C4-2B (cell line): ENCODE measurements around the gene DNAAF5.

ENCODE experiments used
- H3K27ac ChIP-seq: fragments of 450-650 bp; 2 replicates; pipeline ENCODE4 v1.5.1; 2017
- ZFX ChIP-seq: fragments of 450-650 bp; IDR thresholded peaks from 2 replicates; pipeline ENCODE4 v1.6.1; 2017
- TF ChIP-seq, protein P1 (sequence below): fragments of 450-650 bp; conservative IDR thresholded peaks from 2 replicates; pipeline ENCODE4 v1.5.1; 2017; ENCODE audit warnings: mild to moderate bottlenecking

DNAAF5 gene

DNA sequence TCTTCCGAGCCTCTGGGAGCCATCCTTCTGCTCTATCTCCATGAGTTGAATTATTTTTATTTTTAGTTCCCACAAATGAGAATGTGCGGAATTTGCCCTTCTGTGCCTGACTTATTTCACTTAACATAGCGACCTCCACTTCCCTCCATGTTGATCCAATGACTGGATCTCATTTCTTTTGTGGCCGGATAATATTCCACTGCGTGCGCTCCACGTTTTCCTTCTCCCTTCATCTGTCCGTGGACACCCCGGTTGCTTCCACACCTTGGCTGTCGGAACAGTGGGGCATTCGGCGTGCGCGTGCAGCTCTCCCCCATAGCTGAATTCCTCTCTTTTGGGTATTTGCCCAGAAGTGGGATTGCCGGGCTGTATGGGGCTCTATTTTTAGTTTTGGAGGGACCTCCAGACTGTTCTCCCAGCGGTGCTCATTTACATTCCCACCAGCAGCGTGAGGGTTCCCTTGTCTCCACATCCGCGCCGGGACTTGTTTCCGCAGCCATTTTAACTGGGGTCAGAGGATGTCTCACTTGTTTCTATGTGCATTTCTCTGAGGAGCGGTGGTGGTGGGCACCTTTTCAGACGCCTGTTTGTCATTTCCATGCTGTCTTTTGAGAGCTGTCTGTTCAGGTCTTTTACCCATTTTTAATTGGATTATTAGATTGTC is 54.8 kb downstream of the DNAAF5 start:
- TF ChIP-seq, protein P1, sequence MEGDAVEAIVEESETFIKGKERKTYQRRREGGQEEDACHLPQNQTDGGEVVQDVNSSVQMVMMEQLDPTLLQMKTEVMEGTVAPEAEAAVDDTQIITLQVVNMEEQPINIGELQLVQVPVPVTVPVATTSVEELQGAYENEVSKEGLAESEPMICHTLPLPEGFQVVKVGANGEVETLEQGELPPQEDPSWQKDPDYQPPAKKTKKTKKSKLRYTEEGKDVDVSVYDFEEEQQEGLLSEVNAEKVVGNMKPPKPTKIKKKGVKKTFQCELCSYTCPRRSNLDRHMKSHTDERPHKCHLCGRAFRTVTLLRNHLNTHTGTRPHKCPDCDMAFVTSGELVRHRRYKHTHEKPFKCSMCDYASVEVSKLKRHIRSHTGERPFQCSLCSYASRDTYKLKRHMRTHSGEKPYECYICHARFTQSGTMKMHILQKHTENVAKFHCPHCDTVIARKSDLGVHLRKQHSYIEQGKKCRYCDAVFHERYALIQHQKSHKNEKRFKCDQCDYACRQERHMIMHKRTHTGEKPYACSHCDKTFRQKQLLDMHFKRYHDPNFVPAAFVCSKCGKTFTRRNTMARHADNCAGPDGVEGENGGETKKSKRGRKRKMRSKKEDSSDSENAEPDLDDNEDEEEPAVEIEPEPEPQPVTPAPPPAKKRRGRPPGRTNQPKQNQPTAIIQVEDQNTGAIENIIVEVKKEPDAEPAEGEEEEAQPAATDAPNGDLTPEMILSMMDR = no peak
- no peak for TF ChIP-seq ZFX
- H3K27ac ChIP-seq = no peak overlapping the region

DNA sequence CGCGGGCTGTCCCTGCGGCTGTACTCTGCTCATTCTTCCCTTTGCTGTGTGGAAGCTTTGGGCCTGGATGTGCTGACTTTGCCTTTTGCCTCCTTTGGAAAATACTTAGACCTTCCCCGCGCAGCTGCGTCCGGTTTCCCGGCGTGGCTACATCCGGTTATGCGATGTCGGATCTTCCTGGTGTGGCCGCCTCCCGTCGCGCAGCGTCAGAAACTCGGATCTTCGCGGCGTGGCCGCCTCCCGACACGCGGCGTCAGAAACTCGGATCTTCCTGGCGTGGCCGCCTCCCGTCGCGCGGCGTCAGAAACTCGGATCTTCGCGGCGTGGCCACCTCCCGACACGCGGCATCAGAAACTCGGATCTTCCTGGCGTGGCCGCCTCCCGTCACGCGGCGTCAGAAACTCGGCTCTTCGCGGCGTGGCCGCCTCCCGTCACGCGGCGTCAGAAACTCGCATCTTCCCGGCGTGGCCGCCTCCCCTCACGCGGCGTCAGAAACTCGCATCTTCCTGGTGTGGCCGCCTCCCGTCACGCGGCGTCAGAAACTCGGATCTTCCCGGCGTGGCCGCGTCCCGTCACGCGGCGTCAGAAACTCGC is 55.5 kb downstream of the DNAAF5 start:
- no peak overlapping the region for H3K27ac ChIP-seq
- TF ChIP-seq ZFX = no peak
- TF ChIP-seq, protein P1 = no peak

DNA sequence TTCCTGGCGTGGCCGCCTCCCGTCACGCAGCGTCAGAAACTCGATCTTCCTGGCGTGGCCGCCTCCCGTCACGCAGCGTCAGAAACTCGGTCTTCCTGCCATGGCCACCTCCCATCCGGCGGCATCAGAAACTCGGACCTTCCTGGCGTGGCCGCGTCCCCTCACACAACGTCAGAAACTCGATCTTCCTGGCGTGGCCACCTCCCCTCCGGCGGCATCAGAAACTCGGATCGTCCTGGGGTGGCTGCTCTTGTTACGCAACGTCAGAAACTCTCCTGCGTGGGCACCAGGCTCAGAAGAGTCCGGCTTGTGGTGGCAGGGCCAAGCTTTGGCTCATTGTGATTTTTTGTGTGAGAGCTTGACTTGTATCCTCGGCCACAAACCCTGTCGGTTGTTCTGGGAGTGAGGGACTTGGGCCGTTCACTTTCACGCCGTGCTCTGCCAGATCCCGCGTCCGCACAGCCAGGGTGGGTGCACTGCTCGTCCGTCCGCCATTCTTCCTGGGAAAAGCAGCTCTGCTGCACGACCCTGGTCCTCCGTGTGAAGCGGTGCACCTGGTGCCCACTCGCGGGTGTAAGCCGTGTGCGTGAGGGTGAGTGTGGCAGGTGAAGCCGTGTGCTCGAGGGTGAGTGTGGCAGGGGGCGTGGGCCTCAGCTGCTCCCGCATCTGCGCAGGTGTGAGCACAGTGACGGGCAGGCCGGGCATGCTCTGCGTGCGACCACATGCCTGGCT is 56.4 kb downstream of the DNAAF5 start:
- TF ChIP-seq ZFX = no peak
- TF ChIP-seq, protein P1 = no peak
- H3K27ac ChIP-seq = no peak overlapping the region

DNA sequence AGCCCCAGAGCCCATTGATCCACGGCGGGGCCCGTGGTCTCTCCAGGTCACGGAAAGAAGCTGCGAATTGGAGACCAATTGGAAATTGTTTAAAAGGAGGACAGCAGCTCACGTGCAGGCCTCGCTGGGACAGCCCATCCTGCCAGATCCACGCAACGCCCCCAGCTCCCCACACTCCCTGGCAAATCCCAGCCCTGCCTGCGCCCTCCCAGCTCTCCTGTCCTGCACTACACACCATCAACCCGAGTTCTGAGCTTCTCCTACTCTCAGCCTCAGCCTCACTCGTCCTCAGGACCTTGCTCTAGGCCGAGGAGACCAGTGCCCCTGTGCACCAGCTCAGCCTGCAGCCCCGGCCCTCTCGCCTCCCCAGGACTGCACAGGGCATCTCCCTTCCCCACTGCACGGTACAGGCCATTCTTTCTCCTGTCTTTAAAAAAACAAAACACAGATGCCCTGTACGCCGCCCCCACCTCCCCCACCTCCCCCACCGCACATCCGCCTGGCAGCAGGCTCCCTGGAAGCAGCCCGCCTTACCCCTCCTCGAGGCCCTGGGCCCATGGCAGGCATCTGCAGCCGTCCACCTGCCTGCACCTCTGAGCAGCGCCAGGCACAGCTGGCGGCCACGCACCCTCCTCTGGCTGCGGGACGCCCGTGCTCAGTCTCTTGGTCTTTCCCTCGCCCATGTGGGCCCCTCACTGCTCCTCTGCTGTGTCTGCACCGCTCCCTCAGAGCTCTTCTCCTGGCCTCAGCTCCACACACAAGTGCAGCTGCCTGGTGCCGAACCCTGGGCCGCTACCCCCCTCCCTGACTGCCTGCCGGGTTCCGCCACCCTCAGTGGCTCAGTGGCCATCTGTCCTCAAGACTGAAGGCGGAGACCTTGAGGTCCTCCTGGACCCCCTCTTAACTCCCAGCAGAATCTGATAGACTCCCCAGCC is 57.3 kb downstream of the DNAAF5 start:
- TF ChIP-seq, protein P1 = no peak
- TF ChIP-seq ZFX = no peak
- H3K27ac ChIP-seq = no peak overlapping the region

DNA sequence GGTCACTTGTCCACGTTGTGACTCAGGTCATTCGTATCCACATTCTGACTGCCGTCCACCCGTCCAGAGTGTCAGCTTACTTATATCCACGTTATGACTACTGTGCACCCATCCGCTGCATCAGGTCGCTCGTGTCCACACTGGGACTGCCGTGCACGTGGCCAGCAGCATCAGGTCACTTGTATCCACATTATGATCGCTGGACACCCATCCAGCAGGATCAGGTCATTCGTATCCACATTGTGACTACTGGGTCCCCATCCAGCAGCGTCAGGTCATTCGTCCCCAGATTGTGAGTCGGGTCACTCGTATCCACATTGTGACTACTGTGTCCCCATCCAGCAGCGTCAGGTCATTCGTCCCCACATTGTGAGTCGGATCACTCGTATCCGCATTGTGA is 58.5 kb downstream of the DNAAF5 start:
- TF ChIP-seq ZFX = no peak
- TF ChIP-seq, protein P1 = no peak
- no peak overlapping the region for H3K27ac ChIP-seq

DNA sequence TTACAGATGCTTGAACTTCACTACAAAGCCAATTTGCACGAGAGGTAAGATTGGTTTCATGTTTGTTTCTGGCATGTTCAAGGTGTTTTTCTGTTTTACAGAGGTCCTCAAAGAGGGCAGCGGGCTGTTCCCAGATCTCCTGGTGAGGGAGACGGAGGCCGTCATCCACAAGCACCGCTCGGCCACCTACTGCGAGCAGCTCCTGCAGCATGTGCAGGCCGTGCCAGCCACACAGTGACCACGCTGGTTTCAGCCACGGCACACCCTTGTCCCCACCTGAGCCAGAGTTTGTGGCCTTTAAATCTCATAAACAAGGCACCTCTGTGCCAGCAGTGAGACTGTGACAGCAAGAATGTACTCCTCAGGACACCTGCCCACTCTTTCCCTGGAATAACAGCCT is 58.9 kb downstream of the DNAAF5 start:
- no peak overlapping the region for H3K27ac ChIP-seq

More for the DNA sequence above, 58.9 kb downstream of the DNAAF5 start:
- TF ChIP-seq, protein P1 = no peak
- TF ChIP-seq ZFX = no peak
